C4-2B (cell line): Measurements from ENCODE around the gene AAK1.

Source experiments
- ZFX ChIP-seq: fragments of 450-650 bp; IDR thresholded peaks from 2 replicates; pipeline ENCODE4 v1.6.1; 2017
- TF ChIP-seq, protein P1 (sequence below): fragments of 450-650 bp; conservative IDR thresholded peaks from 2 replicates; pipeline ENCODE4 v1.5.1; 2017; ENCODE audit warnings: mild to moderate bottlenecking

DNA sequence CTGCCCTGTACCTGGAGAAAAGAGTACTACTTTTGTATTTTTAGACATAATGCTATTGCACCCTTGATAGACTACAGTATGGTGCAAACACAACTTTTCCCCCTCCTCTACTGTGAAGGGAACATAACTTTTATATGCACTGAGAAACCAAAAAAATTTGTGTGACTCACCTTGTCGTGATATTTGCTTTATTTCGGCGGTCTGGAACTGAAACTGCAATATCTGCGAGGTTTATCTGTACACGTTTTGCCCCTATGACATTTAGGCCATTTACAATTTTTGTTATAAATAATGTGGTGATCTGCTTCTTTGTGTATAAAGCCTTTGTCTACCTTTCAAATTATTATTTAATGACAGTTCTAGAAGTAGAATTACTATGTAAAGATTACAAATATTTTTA is 34.4 kb upstream of the AAK1 start:
- TF ChIP-seq, protein P1, sequence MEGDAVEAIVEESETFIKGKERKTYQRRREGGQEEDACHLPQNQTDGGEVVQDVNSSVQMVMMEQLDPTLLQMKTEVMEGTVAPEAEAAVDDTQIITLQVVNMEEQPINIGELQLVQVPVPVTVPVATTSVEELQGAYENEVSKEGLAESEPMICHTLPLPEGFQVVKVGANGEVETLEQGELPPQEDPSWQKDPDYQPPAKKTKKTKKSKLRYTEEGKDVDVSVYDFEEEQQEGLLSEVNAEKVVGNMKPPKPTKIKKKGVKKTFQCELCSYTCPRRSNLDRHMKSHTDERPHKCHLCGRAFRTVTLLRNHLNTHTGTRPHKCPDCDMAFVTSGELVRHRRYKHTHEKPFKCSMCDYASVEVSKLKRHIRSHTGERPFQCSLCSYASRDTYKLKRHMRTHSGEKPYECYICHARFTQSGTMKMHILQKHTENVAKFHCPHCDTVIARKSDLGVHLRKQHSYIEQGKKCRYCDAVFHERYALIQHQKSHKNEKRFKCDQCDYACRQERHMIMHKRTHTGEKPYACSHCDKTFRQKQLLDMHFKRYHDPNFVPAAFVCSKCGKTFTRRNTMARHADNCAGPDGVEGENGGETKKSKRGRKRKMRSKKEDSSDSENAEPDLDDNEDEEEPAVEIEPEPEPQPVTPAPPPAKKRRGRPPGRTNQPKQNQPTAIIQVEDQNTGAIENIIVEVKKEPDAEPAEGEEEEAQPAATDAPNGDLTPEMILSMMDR: no peak
- no peak for TF ChIP-seq ZFX
